Stimulated activated CD8-positive, alpha-beta memory T cell treated with anti-CD3 and anti-CD28 coated beads, Interleukin-15, amount 100 ng/mL, for 1 hour (primary cell): Measurements from ENCODE around the gene SLX4IP.

ENCODE experiments used
- DNase-seq: peaks from one replicate; pipeline ENCODE4 v3.0.0-alpha.2; 2020; ENCODE audit warnings: low read depth

The SLX4IP gene

DNA sequence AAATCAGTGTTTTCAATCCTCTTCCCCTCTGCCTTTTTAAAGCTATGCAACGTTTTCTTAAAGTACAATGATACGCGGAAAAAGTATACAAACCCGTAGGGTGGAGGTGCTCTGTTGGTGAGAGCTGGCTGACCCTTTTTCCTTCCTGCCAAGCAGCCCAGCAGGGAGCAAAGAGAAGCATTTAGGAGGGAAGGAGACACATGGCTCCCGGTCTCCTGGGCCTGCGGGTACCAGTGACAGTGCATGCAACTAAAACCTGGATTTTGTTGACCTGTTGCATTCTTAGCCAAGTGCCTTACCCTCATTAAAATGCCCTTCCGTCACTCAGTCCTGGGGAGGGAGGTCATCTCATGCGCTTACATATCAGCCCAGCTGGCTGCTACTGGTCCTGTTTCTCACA lies 87.2 kb downstream of the SLX4IP start:
- no peak for DNase-seq

DNA sequence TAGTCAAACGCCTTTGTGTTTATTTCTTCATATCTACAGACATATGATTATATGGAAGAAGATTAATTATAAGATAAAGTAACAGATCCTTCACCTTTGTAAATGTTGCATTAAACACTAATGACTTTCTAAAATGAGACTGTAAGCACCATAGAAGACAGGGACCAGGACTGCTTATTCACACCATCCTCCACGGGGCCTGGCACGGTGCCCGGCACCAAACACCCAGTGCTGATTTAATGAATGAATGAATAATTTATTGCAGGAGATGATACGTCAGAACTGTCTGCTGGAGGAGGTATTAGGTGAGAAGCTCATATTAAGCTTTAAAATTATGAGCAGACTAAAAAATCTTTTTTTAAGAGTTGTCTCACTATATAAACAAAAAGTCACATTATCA lies 88.3 kb downstream of the SLX4IP start:
- no peak for DNase-seq

DNA sequence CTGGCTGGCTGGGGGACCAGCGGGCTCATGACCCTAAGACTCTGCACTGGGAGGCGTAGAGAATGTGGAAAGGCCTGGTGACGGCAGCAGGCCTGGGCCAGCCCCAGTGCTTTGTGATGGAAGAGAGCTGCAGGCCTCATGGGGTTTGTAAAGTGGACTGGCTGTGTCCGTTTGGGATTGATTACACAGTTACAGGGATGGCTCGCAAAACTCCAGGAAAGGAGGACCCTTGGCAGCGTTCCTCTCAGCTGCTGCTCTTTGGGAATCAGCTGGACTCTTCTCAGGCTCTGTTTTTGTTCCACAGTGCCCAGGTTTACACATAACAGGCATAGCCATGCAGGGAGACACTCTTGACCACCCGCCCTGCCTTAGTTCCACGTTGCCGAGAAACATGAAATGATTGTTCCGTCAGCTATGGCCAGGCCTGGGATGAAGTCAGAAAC lies 89.0 kb downstream of the SLX4IP start:
- no peak for DNase-seq

DNA sequence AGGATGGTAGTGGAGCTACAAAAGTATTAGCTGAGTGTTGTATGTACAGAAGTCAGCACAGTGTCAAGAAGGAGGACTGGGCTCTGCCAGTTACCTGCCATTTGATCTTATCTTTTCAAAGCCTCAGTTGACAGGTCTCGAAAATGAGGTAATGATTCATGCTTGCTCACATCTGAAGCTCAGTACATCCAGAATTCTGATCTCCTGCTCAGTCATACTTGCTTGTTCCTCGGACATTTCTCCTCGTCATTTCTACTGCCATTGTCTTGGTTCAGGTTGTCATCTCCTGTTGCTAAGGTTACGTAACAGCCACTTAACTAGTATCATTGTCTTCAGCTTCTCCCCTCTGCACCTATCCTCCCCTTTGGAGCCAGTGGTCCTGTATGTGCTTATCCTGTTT lies 89.5 kb downstream of the SLX4IP start:
- DNase-seq, result no peak

DNA sequence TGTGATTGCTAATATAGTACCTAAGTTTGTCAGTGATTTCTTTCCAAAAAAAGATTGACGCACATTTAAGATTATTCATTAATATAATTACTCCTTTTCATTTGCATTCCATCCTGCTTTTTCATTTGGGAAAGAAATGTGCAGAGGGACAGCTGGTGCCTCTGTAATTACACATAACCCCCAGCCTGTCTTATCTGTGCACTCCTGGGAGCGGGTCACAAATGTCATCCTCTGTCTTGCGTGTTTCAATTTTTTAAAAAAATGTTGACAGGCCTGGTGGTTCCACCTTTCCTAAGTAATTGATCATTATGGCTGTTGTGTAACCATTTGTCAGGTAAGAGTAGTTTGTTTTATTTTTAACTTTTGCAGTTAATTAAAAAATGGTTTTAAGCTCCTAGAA lies 92.7 kb downstream of the SLX4IP start:
- DNase-seq, result no peak

DNA sequence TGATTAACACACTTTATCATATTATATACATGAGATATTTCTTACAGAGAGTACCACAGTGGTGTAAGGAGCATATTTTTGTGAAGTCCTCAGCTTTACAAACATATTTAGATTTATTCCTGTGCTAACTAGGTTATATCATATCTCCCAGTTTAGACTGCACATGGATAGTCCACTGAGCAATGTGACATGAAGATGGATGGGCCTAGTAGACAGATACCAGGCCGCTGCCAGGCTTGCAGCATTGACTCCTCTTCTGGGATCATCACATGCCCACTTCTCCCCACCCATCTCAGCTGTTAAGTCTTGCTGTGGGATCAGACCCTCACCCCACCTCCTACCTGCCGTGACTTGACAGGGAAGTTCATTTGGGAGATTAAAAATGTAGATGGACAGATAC lies 95.8 kb downstream of the SLX4IP start:
- DNase-seq, result no peak

DNA sequence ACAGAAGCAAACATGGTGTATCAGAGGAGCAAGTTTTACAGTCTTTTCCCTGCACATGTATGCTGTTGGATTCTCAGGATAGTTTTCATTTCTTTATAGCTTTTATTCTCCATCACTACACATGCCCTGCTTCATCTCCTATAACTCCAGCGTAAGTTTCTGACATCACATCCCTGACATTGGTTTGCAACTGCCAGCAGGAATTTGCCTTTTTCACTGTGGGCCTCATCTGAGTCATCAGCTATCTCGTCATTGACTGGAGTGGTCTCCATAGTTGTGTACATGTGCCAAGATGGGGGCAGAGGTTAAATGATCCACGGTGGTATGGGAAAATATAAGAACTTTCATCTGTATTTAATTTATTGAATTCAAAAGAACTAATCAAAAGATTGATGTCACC lies 96.7 kb downstream of the SLX4IP start:
- no peak for DNase-seq

DNA sequence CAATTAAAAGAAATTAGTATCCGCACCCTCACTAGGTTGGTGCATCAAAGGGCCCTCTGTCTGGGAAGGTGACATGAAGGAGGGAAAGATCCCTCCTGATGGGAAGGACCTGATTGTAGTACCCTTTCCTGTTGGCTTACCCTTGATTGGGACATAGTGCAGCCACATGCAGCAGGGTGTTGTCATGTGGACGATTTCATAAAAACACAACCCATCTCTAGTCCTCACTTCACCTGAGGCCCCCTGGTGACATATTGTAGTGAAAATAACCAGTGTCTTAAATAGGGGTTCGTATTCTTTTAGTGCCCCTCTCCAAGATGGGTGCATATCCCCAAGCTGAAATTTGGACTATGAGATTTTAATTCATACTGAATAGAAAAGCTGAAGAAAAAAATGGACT lies 97.3 kb downstream of the SLX4IP start:
- DNase-seq, result no peak

DNA sequence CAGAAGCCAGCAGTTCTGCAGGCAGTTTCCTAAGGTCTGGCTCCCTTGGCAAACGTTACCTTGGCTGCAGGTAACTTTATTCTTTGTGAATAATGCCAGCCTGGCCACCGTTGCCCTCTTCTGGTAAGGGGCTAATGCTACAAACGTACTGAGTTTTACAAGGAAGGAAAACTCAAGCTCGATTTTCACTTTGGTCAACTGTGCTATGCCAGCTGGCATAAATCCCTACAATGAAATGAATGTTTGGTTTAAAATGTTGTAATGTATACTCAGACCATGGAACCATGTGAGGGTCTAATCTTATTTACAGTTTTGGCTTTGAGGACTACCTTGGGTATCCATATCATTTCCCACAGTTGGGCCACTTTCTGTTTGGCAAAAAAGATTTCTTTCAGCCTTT lies 101.4 kb downstream of the SLX4IP start:
- DNase-seq, result no peak

DNA sequence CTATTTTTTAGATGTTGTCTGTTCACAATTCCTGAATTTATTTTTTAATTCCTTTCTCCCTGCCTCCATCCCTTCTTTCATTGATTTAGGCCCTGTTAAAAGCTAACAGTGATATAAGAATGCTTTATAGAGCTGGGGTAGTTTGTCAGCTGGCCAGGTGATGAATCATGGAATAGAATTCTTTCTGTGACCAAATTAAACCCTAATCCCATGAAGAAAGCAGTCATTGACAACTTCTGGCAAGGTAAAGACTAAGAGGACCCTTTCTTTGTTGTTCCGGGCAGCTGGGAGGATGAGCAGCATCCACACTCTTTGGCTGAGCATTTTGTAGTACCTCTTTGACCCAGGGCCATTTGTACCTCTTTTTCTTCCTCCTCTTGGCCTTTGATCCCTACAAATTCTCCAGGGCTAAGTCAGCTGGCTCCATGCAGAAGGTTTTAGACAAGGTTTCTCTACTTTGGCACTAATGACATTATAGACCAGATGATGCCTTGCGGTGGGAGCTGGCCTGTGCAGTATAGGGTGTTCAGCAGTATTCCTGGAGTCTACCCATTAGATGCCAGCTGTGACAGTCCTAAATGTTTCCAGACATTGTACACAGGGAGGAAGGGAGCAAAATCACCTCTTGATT lies 102.9 kb downstream of the SLX4IP start:
- DNase-seq, result no peak

DNA sequence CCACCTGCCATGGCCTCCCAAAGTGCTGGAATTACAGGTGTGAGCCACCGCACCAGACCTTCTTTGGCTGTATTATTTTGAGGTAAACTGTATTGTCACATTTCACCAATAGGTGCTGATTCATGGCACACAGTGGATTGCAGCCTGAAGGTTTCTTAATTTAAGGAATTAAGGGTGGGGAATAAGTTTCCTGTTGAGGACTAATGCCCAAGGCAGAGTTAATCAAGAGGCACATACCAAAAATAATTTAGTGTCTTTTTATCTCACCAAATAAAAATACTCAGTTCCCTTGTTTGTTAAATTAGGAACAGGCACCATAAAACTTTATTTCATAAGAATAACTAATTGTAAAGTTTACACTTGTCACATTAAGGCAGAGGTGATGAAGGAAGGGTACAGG lies 103.7 kb downstream of the SLX4IP start:
- DNase-seq, result no peak

DNA sequence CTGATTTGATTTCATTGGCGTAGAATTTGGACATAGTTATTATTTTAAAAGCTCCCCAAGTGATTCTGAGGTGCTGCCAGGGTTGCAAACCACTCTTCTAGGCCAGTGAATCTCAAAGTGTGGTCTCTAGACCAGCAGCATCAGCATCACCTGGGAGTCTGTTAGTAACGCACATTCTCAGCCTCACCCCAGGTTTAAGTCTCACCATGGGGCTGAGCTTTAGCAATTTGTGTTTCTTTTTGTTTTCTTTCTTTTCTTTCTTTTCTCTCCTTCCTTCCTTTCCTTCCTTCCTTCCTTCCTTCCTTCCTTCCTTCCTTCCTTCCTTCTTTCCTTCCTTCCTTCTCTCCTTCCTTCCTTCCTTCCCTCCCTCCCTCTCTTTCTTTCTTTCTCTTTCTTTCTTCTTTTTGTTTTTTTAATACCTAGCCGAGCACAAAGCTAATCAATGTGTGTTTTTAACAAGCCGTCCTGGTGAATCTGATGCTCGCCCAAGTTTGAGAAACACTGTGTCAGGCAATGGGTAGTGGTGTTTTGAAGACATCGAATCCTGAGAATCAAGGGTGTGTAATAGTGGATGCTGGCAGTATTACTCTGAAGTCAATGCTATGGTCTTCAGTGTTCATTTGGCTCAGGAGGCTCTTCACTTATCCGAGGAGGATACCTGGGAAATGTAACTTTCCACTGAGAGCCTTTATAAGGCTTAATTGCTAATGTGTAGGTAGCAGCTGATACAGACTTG lies 104.9 kb downstream of the SLX4IP start:
- no peak for DNase-seq

DNA sequence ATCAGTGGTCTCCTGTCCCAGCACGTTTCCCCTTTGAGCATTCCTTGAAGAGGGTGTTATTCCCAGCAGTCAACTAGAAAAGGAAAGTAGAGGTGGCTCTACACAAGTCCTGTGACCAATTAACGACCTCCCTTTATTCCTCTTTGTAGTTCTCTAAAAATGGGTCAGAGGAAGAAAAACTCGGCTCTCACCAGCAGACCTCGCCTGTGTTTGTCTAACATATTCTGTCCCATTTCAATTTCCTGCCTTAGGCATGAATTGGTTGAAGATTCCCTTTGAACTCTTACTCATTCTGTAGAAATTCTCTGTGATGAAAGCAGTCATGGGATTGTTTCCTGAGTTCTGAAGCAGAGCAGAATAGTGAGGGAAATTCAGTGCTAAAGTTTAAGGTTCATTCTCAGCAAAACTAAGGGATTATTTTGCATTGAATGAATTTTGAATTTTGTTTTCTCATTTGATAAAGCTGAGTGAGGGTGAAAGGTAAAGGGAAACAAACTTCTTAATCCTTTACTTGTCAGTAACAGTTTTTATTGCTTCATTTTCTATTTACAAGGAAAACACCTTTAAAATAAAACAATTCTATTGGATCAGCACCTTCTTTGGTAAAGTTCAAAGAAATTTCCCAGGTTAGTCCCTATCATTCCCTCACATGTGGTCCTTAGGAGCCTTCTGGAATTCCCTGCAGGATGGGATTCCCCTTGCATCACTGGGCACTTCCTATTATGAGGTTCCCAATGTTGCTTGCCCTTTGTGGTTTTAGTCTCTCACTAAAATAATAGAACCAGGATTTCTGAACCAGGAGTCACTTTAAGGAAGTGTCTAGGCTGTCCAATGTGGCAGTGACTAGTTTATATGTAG lies 105.8 kb downstream of the SLX4IP start:
- DNase-seq, result no peak

DNA sequence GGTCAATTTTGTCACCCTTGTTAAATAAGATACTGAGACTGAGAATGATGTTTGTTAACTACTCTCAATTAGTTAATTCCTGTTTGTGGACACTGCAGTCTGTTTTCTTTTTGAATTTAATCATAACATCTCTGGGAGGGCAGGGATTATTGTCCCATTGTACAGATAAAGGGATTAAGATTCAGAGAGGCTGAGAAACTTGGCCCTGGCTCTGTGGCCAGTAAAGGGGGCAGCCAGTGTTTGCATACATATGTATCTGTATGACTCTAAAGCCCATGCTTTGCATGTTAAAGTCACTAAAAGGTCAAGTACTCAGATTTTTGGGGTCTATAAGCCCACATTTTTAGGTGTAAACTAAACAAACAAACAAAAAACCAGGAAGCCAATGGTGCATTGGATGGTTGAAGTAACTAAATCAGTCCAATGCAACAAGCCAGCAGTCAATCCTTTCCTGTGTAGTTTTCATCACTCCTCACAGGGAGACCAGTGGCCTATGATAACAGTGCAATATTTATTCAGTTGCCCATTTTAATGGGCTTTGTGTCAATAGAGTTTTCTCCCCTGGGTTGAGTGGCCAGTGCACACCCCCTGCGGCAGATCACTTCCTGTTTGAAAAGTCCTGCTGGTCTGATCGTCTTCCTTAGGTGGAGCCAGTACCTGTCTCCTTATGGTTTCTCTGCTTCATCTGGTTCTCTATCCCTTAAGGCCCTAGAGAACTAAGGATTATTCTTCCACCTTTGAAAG lies 106.7 kb downstream of the SLX4IP start:
- DNase-seq, result no peak

DNA sequence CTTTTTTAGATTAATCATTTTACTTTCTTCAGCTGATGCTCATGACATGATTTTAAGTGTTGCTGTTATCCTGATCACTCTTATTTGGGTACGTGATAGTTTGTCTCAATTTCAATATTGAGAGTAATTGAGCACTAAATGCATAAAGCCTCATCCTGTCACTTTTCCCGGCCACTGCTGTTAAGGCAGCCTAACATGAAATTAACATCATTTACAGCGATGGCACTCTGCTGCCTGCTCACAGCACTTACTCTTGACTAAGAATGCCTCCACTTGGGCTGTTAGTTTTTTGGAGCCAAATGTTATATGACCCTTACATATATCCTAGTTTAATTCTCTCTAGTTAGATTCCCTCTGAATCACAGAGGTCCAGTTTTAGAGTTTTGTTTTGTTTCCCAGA lies 107.3 kb downstream of the SLX4IP start:
- DNase-seq, result no peak

DNA sequence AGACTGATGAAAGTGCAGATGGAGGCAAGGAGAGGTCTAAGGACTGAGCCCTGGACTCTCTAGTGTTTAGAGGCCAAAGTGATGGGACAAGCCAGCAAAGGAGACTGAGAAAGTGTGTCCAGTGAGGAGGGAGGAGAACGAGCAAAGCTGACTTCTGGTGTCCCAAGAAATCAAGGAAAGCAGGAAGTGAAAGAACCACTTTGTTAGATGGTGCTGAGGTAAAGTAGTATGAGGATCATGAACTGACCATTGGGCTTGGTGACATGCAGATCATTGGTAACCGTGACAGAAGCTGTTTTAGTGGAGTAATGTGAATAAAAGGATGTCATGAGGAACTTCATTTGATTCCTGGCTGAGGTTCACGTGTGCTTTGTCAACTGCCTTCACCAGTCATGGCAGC lies 108.4 kb downstream of the SLX4IP start:
- no peak for DNase-seq

DNA sequence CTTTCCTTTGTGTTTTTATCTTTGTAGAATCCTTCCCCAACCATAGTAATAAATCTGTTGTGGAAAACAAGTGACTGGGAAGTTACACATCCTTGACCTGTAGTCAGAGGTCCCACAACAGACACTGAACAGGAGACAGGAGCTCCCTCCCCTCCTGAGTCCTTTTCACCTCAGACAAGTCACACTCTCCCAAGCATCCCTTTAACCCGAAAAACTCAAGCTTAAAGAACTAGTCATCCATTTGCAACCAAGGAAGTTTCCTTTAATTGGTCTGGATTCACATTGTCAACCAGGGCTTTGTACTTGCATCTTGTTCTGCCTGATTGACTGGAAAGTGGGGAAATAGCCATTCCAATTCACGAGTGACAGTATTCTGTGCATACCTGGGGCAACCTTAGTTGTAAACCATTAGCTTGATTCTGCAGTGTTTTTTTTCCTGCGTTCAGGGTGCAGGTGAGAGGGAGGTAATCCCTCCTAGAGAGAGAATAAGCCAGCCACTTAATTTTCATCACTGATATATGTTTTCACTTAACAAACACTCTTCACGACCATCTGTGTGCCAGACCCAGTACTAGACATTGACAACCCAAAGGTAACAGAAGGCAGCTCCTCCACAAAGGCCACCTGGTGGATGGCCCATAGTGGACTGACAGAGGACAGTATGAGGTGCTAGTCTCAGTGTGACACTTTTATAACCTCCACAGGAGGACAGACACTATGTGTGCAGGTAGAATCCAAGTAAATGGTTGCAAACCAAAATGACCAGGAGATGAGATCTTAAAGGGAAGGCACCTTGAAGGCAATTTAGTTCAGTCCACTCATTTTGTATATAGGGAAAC lies 112.4 kb downstream of the SLX4IP start:
- DNase-seq, result no peak

DNA sequence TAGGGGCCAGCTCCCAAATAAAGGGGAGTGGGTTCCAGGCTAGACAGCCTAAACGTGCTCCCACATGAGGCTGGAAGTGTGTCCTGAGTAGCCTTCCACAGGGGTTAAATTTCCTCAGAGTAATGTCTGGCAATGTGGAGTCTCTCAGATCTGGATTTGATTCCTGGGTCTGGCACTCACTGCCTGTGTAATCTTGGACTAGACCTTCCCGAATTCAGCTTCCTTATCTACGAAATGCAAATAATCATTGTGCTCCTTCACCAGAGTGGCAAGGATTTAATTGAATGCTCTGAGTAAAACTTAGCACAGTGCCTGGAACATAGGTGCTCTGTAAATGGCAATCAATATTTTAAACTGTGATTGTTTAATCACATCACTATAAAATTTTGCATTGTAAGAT lies 114.4 kb downstream of the SLX4IP start:
- DNase-seq, result no peak

DNA sequence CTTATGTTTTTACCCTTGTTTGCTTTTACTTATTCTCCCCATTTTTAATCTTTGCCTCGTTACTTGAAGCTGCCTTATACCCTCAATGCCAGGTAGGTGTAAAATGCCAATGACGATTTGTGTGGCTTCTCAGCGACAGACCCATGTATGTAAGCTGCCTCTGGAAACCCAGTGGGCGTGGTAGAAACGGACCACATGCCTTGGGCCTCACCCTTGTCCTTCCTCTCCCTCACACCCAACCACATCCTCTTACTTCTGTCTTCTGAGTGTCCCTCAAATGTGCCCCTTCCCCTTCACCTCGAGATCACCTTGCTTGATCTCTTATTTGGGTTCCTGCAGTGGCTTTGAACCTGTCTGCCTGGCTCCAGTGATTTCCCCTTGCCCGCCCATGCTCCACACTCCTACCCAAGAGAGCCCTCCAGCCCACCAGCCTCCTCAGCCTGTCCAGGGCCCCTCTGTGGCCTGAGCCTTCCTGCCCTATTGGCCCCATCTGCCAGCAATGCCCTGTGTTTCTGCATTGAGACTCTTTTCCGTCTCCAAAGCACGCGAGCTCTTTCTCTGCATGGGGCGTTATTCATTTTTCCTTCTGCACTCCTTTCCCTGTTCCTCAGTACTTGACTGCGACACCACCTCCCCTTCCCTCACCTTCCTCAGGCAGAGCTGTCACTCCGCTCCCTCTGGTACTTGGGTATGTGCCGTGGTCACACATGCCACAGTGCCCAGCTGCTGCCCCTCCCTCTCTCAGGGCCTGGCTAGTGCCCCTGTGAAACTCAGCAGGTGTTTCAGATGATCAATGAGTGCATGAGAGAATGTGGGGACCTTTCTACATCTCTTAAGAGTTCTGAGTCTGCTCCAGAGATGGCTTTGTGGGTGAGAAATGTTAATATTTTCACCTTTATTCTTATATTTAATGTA lies 115.4 kb downstream of the SLX4IP start:
- no peak for DNase-seq
